C4-2B (cell line): ENCODE data around the gene FAF1.
A peak's percentile ranks its signal among the peaks of the same experiment; 100 is the strongest.
"Not testable (repeated sequence)": the region's sequence is repeated elsewhere in the genome, so short reads cannot be mapped to it uniquely, and the experiment has no call there.

ENCODE experiments used
- H3K27ac ChIP-seq: fragments of 450-650 bp; 2 replicates; pipeline ENCODE4 v1.5.1; 2017
- CTCF ChIP-seq: fragments of 450-650 bp; conservative IDR thresholded peaks from 2 replicates; pipeline ENCODE4 v1.5.1; 2017; ENCODE audit warnings: mild to moderate bottlenecking
- ZFX ChIP-seq: fragments of 450-650 bp; IDR thresholded peaks from 2 replicates; pipeline ENCODE4 v1.6.1; 2017

The FAF1 gene

DNA sequence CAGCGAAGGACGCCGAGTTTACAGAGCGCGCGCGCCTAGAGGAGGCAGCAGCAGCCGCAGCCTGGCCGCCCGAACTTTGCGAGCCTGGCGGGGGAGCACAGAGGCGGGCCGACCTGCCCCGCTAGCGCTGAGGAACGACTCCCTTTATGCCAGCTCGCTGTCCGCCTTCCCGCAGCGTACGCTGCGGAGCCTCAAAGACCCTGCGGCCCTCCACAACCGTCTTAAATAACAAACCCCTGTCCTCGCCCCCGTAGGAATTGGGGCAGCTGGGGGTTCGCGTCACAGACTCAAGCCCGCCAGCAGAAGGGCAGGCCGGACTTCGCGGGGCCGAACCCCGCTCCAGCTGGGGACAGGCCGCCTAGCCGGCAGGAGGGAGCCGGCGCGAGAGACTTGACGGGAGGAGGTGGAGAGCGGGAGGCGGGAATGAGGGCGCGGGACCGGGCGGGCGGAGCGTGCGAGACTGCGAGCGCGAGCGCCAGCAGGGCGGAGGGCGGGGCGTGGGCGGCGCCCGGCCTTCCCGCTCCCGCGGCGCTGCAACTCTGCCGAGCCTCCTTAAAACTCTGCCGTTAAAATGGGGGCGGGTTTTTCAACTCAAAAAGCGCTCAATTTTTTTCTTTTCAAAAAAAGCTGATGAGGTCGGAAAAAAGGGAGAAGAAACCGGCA, 8.2 kb upstream of the FAF1 start:
- TF ChIP-seq ZFX = peak; percentile 67
- peak; percentile 71 for TF ChIP-seq CTCF
- peak overlapping the region; percentile 87 for H3K27ac ChIP-seq

DNA sequence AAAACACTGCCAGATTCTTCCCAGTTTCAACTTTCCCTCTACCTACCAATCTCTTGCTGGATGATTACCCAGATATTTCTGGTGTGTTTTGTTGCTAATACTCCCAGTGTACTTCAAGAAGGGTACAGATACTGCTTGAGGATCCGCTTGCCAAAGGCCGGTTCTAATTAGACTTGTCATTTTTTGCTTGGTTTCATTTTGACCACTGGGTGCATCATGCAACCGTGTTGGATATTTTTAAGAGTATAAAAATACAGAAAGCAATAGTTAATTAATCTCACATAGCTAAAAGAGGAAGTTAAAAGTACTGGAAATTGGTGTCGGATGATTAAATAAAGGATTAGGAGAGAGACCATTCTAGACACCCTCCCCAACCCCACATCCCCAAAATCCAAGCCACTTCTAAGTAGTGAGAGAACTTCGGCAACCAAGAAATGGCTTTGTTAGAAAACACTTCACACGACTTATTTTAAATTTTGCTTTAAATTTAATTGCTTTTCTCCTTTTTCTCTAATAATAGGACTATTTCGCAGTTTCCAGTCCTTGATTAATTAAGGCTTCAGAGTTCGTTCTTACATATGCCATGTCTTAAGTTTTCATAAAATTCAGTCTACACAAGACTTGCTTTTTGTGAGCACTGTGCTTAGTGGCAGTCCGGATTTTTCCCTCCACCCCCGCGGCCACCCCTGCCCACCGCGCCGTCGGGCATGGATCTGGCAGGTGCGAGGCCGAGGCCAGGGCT, 7.5 kb upstream of the FAF1 start:
- no peak for TF ChIP-seq CTCF
- TF ChIP-seq ZFX = no peak
- peak overlapping the region; percentile 87 for H3K27ac ChIP-seq

DNA sequence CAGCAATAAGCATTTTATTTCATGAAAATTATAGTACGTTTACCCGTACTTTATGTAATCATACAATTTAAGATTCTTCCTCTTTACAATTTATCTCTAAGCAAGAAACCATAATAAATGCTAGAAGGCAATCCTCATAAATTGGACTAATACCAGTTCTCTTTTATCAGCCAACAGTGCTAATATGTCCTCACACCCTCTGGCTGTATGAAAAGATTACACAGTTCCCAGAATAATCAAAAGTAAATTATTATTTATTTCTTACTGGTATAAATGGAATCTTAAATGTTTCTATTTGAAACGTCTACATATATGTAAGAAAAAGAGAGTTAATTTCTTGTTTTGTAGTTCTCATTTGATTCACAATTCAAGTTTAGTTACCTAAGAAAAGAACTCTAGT, 6.9 kb upstream of the FAF1 start:
- no peak for TF ChIP-seq ZFX
- no peak for TF ChIP-seq CTCF
- no peak overlapping the region for H3K27ac ChIP-seq

DNA sequence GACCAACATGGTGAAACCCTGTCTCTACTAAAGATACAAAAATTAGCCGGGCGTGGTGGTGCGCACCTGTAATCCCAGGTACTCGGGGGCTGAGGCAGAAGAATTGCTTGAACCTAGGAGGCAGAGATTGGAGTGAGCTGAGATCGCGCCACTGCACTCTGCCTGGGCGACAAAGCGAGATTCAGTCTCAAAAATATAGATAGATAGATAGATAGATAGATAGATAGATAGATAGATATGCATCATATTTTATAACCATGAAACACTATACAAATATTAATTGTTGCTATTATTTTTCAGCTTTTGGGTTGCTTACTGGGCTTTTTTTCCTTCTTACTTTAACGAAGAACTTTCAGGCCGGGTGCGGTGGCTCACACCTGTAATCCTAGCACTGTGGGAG, 4.8 kb upstream of the FAF1 start:
- TF ChIP-seq ZFX = no peak
- TF ChIP-seq CTCF = no peak
- no peak overlapping the region for H3K27ac ChIP-seq

DNA sequence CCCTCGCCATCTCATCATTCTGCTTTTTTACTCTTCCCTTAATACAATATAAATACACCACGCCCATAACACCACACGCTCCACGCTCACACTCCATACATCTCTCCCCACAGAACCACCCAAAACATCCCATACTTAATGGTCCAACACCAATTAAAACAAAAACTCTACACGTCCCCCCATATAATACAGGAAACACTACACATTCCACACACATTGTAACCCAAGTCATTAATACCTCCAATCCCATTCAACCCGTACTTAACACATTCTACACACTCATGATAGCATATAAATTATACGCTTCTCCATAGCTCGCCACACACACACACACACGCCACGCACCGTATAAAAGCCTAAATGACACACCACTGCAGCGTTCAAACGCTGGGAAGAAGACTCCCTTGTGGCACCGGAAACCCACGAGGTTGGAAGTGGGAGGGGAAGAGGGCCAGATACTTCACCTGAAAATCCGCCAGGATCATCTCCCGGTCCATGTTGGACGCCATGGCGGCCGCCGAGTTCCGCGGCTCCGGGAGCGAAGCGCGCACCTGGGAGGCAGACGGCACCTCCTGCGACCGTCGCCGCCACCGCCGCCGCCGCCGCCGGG, 659 bp downstream of the FAF1 start:
- peak overlapping the region; percentile 97 for H3K27ac ChIP-seq
- no peak for TF ChIP-seq ZFX
- no peak for TF ChIP-seq CTCF

- TF ChIP-seq CTCF (no peak), ZFX (no peak)
- H3K27ac ChIP-seq = no peak overlapping the region
Measured at GRCh38 chr1:50955116-50955515, 5.0 kb downstream of the FAF1 start.

- not testable (repeated sequence) for H3K27ac ChIP-seq
Measured at GRCh38 chr1:50952566-50952965, 7.5 kb downstream of the FAF1 start.
